SIG-M5 (cell line): ENCODE data around the gene ZNF385B.
"Not testable (repeated sequence)": the region's sequence is repeated elsewhere in the genome, so short reads cannot be mapped to it uniquely, and the experiment has no call there.

Experiments
- DNase-seq: peaks from one replicate; lab custom pipeline; 2025; lab: John Stamatoyannopoulos, UW

ZNF385B gene

GRCh38 chr2:179511105-179511789 lies 350.2 kb downstream of the ZNF385B start:
- DNase-seq = no peak

DNA sequence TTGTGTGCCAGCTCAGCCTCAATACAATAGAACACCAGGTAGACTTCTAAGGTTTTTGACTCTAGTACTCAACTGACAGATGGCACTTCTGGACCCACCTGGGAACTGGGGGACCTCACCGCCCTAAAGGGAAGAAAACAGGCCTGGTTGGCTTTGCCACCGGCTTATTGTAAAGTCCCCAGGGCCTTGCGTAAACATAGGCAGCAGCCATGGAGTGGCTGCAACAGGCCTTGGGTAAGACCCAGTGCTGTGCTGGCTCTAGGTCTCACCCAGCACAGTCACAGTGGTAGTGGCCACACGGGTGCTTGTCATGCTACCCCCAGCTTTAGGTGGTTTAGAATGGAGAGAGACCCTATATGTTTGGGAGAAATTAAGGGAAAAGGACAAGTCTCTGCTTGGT lies 366.1 kb downstream of the ZNF385B start:
- no peak for DNase-seq

- no peak for DNase-seq
Observed at GRCh38 chr2:179488563-179488962, 372.8 kb downstream of the ZNF385B start.

DNA sequence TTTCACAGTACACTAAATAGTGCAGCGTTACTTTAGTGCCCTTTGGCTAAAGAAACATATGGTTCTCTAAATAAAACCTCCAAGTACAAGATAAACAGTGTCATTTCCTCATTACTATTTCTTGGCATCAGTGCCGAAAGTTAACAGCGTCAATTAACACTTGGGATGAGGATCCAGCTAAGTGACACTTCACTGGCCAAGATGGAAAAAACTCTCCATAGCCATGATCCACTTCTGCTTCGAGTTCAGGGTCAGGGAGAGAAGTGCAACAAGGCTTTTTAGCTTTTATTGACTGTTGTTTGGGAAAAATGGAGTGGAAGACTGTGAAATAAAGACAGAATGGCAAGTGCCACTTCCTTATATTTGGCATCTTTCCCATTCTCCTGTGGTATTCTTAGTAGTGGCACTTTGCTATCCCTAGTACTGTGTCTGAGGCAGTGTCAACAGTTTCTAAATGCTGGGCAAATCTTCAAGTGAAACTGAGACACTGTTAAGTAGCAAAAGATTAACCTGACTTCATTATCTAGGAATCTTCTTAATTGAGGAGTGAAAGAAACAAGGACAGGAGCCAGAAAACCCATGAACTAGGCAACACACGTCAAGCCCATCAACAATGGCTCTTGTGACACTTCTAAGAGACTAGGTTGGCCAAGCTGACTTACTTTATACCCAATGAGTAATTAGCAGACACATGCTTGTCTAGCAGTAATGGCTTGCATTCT lies 374.2 kb downstream of the ZNF385B start:
- DNase-seq = no peak

DNA sequence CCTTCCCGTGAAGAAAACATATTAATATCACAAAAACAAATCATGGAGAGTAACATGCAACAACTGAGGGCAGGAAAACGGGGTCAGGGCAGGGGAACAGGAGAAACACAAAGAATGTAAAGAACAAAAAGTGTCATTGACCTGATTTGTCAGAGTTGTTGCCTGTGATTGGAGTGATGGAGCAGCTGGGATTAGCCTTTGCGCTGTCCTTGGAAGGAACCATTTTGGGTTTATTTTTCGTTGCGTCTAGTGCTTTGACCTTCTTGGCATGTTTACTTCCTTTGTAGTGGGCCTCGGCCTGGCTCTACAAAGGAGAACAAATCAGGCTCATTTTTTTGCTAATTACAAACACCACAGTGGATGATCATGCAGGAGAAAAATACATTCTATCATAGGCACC lies 378.3 kb downstream of the ZNF385B start:
- DNase-seq = no peak

DNA sequence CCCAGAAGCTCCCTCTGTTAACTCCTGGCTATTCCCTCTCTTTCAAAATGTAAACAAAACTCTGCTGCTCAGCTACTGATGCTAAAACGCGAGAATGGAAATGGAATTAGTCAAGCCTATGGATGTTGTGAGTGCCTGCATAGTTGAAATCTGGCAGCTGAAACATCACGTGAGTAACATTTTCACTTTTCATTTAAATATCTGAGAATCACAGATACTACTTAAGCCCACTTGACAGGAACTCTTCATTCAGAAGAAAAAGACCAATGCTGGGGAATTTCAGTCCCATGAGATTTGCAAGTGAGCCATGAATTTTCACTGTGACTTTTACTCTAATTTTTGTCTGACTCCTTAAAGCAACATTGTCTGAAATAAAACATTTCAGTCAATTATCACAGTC lies 381.5 kb downstream of the ZNF385B start:
- DNase-seq = no peak

- DNase-seq = no peak
Observed at GRCh38 chr2:179478771-179479170, 382.6 kb downstream of the ZNF385B start.

- DNase-seq = no peak
Observed at GRCh38 chr2:179470992-179471391, 390.4 kb downstream of the ZNF385B start.

GRCh38 chr2:179470089-179470488 lies 391.3 kb downstream of the ZNF385B start:
- no peak for DNase-seq

GRCh38 chr2:179467960-179468359 lies 393.5 kb downstream of the ZNF385B start:
- no peak for DNase-seq

- DNase-seq = no peak
Observed at GRCh38 chr2:179467111-179467510, 394.3 kb downstream of the ZNF385B start.

GRCh38 chr2:179461420-179461819 lies 400.0 kb downstream of the ZNF385B start:
- DNase-seq = no peak

DNA sequence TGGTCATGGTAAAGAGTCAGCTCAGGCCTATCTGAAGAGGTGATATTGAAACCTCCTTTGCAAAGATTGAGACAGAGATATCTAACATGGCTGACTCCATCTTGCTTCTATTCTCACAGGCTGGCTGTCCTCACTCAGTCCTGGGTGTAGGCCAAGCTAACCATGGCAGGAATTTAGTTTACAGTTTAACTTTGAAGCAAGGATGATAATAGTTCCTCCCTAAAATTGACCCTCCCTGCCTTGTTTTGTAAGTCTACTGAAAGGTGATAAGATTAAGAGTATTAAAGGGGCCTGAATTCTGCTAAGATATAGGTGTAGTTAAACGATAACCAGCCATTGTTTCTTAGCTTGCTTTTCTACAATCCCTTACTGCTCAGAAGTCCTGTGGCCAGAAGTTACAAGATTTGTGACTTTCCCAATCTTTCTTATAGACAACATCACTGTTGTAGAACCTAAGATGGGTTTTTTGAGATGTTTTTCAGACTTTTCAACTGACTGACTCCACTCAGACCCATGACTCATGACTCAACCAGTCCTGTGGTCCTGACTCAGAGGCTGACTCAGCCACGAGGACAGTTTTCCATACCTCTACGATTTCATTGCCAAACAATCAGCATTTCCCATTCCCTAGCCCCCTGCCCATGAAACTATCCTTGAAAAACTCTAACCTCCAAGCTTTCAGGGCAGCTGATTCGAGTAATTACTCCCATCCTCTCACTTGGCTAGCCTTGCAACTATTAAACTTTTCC lies 401.1 kb downstream of the ZNF385B start:
- DNase-seq = no peak

GRCh38 chr2:179458113-179458512 lies 403.3 kb downstream of the ZNF385B start:
- not testable (repeated sequence) for DNase-seq

DNA sequence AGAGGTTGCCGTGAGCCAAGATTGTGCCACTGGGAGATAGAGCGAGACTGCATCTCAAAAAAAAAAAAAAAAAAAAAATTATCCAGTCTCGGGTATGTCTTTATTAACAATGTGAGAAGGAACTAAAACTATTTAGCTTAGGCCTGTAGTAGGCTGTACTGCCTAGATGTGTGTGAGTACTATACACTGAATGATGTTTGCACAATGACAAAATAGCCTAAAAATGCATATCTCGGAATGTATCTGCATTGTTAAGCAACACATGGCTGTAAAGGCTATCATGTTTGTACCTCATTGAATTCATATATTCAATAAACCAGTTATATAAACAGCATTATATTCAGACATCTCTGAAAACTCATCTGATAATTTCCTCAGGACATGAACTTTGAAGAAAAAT lies 405.6 kb downstream of the ZNF385B start:
- DNase-seq = no peak

DNA sequence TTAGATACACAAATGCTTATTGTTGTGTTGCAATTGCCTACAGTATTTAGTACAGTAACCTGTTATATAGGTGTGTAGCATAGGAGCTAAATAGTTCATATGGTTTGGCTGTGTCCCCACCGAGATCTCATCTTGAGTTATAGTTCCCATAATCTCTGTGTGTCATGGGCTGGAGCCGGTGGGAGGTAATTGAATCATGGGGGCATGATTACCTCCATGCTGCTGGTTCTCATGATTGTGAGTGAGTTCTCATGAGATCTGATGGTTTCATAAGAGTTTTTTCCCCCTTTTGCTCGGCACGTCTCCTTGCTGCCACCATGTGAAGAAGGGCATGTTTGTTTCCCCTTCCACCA lies 406.3 kb downstream of the ZNF385B start:
- no peak for DNase-seq

DNA sequence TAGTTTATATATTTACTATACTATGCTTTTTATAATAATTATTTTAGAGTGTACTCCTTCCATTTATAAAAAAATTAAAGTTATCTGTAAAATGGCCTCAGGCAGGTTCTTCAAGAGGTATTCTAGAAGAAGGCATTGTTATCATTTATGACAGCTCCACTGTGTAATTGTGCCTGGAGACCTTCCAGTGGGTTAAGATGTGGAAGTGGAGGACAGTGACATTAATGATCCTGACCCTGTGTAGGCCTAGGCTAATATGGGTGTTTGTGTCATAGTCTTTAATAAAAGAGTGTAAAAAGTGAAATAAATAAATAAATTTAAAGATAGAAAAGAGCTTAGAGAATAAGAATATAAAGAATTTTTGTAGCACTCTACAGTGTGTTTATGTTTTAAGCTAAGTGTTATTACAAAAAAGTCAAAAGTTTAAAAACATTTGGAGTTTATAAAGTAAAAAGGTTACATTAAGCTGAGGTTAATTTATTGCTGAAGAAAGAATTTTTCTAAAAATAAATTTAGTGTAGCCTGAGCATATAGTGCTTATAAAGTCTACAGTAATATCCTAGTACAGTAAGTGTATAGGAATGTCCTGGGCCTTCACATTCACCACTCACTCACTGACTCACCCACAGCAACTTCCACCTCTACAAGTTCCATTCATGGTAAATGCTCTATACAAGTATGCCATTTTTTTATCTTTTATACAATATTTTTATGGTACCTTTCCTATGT lies 406.8 kb downstream of the ZNF385B start:
- no peak for DNase-seq

- no peak for DNase-seq
Observed at GRCh38 chr2:179449010-179449409, 412.4 kb downstream of the ZNF385B start.

DNA sequence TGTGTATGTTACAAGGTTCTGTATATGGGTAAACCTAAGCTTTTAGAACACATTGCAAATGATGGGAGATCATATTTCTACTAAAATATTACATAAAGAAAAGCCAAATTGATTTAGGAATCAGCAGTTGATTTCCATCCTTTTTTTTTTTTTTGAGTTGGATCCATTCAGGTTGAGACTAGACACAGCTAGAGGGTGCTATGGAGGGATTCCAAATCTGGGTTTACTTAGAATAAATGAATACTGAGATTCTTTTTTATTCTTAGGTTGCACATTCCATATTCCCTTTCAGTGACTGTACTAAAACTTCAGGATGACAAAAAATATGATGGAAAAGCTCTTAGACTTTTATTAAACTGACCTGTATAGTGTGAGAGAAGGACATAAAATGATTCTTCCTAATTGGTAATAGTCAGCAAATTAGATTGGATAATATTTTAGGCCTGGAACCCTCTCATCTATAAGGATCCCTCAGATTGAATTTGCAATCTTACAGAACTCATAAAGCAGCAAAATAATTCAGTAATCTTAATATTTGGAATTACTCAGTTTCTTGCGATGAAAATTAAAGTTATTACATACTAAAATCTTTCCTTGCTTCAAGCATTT lies 413.5 kb downstream of the ZNF385B start:
- no peak for DNase-seq

DNA sequence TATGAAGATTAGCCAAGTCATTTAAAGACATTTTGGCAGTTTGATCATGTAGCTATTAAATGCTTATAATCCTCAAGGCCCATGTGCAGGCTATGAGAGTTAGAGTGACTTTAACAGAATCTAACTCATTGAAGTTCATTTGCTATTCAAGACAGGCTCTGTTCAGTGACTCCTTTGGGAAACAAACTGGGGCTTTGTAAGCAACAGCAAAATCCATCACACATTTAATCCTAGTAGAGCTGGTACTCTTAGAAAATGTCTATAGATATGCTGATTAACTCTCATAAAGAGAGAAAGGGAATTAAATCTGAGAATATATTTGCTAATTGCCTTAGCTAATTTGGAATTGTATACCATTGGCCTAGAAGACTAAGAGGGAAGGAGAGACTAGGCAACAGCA lies 414.0 kb downstream of the ZNF385B start:
- DNase-seq = no peak

DNA sequence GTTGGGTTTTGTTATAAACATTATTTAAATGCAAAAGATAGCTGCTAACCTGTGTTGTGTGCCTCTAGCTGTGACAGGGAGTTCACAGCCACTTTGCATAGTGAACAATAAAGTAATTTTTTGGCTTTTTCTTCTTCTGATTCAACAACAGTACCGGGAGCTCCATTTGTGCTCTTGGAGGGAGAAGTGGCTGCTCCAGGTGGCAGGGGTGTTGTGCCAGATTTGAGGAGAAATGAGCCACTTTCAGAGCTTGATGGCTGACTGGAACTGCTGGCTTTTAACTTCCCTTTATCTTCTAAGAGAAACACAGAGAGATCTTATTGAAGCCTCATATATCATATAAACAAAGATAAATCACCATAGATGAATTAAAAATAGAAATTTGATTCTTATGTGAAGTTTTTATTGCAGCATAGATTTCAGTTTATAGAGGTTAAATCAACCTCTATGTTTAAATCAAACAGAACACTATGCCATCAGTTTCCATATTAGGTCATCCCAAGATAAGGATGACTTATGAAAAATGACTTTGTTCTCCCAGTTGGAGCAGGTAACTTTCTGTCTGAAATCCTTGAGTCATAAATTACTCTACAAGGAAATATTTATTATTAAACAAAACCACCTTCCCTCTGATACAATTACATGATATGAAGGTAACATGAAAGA lies 414.8 kb downstream of the ZNF385B start:
- no peak for DNase-seq

DNA sequence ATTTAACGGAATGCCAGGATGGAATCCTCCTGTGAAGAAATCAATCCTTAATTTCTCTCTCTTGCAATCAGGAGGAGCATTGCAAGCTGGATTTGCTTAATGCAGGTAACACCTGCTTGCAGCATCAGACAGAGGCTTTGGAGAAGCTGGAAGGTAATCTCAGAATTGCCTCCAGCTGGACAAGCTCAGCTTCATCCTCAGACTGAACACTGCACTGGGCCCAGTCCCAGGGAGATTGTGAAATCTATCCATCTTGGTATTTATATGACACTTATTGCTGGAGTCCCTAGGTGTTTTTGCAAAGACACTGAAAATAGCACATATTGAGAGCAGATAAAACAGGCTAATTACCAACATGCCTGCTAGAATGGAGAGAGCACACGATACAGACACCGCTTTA lies 417.4 kb downstream of the ZNF385B start:
- DNase-seq = no peak
